K562 (cell line): ENCODE results near the gene EPHA4. TPM values are rescaled to one million over a fixed set of nuclear protein-coding genes. Genes with fewer than 3 reads are reported as not detected.

ENCODE experiments used
- ATAC-seq: fragments of 200-7000 bp; cut with Tn5 transposase; 3 replicates; pipeline ENCODE4 v1.9.1; 2020; ENCODE audit warnings: moderate library complexity
- BruUV-seq: library from RNA; stranded (reverse); fragments of 400-500 nt; replicated peaks from 2 replicates; lab custom pipeline; 2021; lab: Mats Ljungman, UMichigan
- CTCF ChIA-PET: fragments of 300-600 bp; formaldehyde crosslinking; extraction: SDS; loops from one replicate; lab custom pipeline; 2021; ENCODE audit warnings: low intra/inter-chr PET ratio; lab: Yijun Ruan, JAX
- POLR2A ChIA-PET: fragments of 300-600, 350-650 bp; sonication (Branson Sonifier 250); formaldehyde crosslinking; extraction: SDS; loops from one replicate; lab custom pipeline; 2021; ENCODE audit warnings: antibody characterized with exemption, inconsistent platforms; lab: Yijun Ruan, JAX
- DNase-seq, 4 experiments: peaks; one replicate each; pipeline versions ENCODE4 v3.0.0 to v3.0.0-alpha.2; 2011 to 2018; ENCODE audit warnings: low spot score in 3 of 4, mixed read lengths in 3 of 4; ENCODE audit errors: extremely low read depth in 1 of 4
- FAIRE-seq: peaks from 2 replicates; lab custom pipeline; 2011; peaks lifted over from hg19 to GRCh38; lab: Jason Lieb, UNC
- H2AFZ ChIP-seq: 2 replicates; pipeline ENCODE4 v1.6.0; 2011; ENCODE audit warnings: low read depth, low read length, control low read depth, inconsistent platforms
- H3K27ac ChIP-seq: fragments of 200-600 bp; 3 replicates; pipeline ENCODE4 v1.8.0; 2011; ENCODE audit warnings: low read depth, mild to moderate bottlenecking, control low read depth, inconsistent platforms, low read length, moderate library complexity, mixed read lengths; ENCODE audit errors: extremely low read depth
- H3K27me3 ChIP-seq, 2 experiments: fragments of 300-600 bp in 1 of 2; 2 replicates in 1 of 2; 3 replicates in 1 of 2; pipeline versions ENCODE4 v1.6.0 to v1.8.0; 2011; ENCODE audit warnings: inconsistent platforms in 2 of 2, low read length in 2 of 2, mild to moderate bottlenecking in 1 of 2, mixed read lengths in 1 of 2, moderate library complexity in 1 of 2; ENCODE audit not compliant: control insufficient read depth in 2 of 2, insufficient read depth in 2 of 2
- H3K36me3 ChIP-seq: fragments of 300-600 bp; 3 replicates; pipeline ENCODE4 v1.8.0; 2011; ENCODE audit warnings: mild to moderate bottlenecking, low read length, inconsistent platforms; ENCODE audit not compliant: control insufficient read depth, insufficient read depth
- H3K4me1 ChIP-seq, 2 experiments: fragments of 200-600 bp in 1 of 2; replicated peaks in 1 of 2; 2 replicates in 1 of 2; 3 replicates in 1 of 2; pipeline versions ENCODE4 v1.5.1 to v1.8.0; 2011; ENCODE audit warnings: inconsistent platforms in 2 of 2, low read length in 2 of 2, mild to moderate bottlenecking in 1 of 2, mixed read lengths in 1 of 2, moderate library complexity in 1 of 2; ENCODE audit not compliant: control insufficient read depth in 2 of 2, insufficient read depth in 2 of 2
- H3K4me2 ChIP-seq: 2 replicates; pipeline ENCODE4 v1.6.1; 2011; ENCODE audit warnings: low read length, control low read depth, inconsistent platforms, mixed read lengths; ENCODE audit not compliant: insufficient read depth
- H3K4me3 ChIP-seq: fragments of 200-600 bp; sonication (generic), shearing (Covaris generic); 2 replicates; pipeline ENCODE4 v1.5.1; 2016; ENCODE audit warnings: control low read depth, inconsistent platforms
- H3K79me2 ChIP-seq: fragments of 200-600 bp; 3 replicates; pipeline ENCODE4 v1.8.0; 2011; ENCODE audit warnings: low read length, inconsistent platforms; ENCODE audit not compliant: control insufficient read depth, insufficient read depth
- H3K9ac ChIP-seq, 2 experiments: 2 replicates each; pipeline versions ENCODE4 v1.6.0 to v1.6.1; 2011; ENCODE audit warnings: low read depth in 2 of 2, low read length in 2 of 2, control low read depth in 1 of 2, inconsistent platforms in 1 of 2, mild to moderate bottlenecking in 1 of 2, mixed read lengths in 1 of 2; ENCODE audit not compliant: insufficient read depth in 1 of 2
- H3K9me1 ChIP-seq: one replicate; pipeline ENCODE4 v1.6.0; 2011; ENCODE audit warnings: inconsistent platforms, mild to moderate bottlenecking, low read length, moderate library complexity; ENCODE audit not compliant: control insufficient read depth, insufficient read depth
- H3K9me3 ChIP-seq: replicated peaks from 2 replicates; pipeline ENCODE4 v1.5.1; 2011; ENCODE audit warnings: low read depth, low read length, inconsistent platforms; ENCODE audit not compliant: control insufficient read depth, insufficient read depth
- H4K20me1 ChIP-seq: replicated peaks from 2 replicates; pipeline ENCODE4 v1.6.1; 2011; ENCODE audit warnings: low read length, inconsistent platforms, mixed read lengths; ENCODE audit not compliant: control insufficient read depth, insufficient read depth
- CHD2 ChIP-seq: IDR thresholded peaks from 2 replicates; pipeline ENCODE4 v1.6.1; 2011; ENCODE audit warnings: low read depth, low read length
- FOXO4 ChIP-seq: fragments of 450-650 bp; formaldehyde crosslinking; IDR thresholded peaks from 2 replicates; pipeline ENCODE4 v1.4.0; 2020; ENCODE audit warnings: mild to moderate bottlenecking, moderate library complexity
- ILF3 ChIP-seq: fragments of 450-650 bp; IDR thresholded peaks from 2 replicates; pipeline ENCODE4 v1.6.1; 2018; ENCODE audit warnings: antibody characterized with exemption, mild to moderate bottlenecking, moderate library complexity, borderline replicate concordance
- MTA2 ChIP-seq: fragments of 450-650 bp; IDR thresholded peaks from 2 replicates; pipeline ENCODE4 v1.6.1; 2016; ENCODE audit warnings: low read depth
- NFE2L1 ChIP-seq: fragments of 450-650 bp; IDR thresholded peaks from 2 replicates; pipeline ENCODE4 v1.6.1; 2016; ENCODE audit warnings: missing genetic modification characterization, low read depth, mild to moderate bottlenecking, missing compliant biosample characterization, moderate library complexity, borderline replicate concordance
- POLR2H ChIP-seq: IDR thresholded peaks from 2 replicates; pipeline ENCODE4 v1.6.1; 2016; ENCODE audit warnings: missing genetic modification characterization, low read depth, mild to moderate bottlenecking, control low read depth, missing compliant biosample characterization, moderate library complexity
- SMAD2 ChIP-seq: fragments of 150-350 bp; IDR thresholded peaks from 2 replicates; pipeline ENCODE4 v1.6.1; 2014; ENCODE audit warnings: low read depth, mild to moderate bottlenecking, low read length
- ZNF140 ChIP-seq: fragments of 250-450 bp; sonication (Bioruptor Pico); IDR thresholded peaks from 2 replicates; pipeline ENCODE4 v1.8.0; 2021; ENCODE audit warnings: moderate library complexity, mild to moderate bottlenecking, inconsistent platforms
- ZNF175 ChIP-seq: fragments of 200-800 bp; sonication (Bioruptor generic); IDR thresholded peaks from 2 replicates; pipeline ENCODE4 v1.6.1; 2016; ENCODE audit warnings: low read depth, mild to moderate bottlenecking, missing genetic modification characterization, missing compliant biosample characterization
- ZNF695 ChIP-seq: fragments of 450-650 bp; formaldehyde crosslinking; IDR thresholded peaks from 2 replicates; pipeline ENCODE4 v1.4.0; 2020; ENCODE audit warnings: mild to moderate bottlenecking, moderate library complexity
- ZNF79 ChIP-seq: fragments of 250-450 bp; sonication (Bioruptor Pico); IDR thresholded peaks from 2 replicates; pipeline ENCODE4 v1.4.0; 2020; ENCODE audit warnings: low read depth, mild to moderate bottlenecking, moderate library complexity
- WGBS: fragments of 100-300 bp; shearing (Covaris generic); methylation state at CpG from one replicate; pipeline ENCODE4 v1.1.6; 2016; ENCODE audit warnings: low coverage, mixed read lengths; ENCODE audit not compliant: insufficient coverage; ENCODE audit errors: missing lambda C conversion rate; 5-methylcytosine and 5-hydroxymethylcytosine counted together
- in situ Hi-C: fragments of 300-500 bp; cut with MboI; formaldehyde crosslinking; loops from 4 replicates; pipeline ENCODE4 v1.15.0; 2018; ENCODE audit warnings: inconsistent platforms, mixed read lengths
- intact Hi-C: fragments of 100-400 bp; cut with micrococcal nuclease; formaldehyde crosslinking; loops from 2 replicates; pipeline ENCODE4 v1.14.2; 2022
- polyA plus RNA-seq, 8 experiments: library from polyadenylated mRNA; depleted of rRNA in 4 of 8; stranded (reverse) in 5 of 8; unstranded in 3 of 8; fragments of >200 nt; fragmentation: Nextera tagmentation in 2 of 8; fragmentation: Illumina TruSeq in 1 of 8; extraction: Ambion mirVana in 2 of 8; extraction: Trizol in 1 of 8; gene quantifications; 2 replicates each; pipeline versions ENCODE4 v1.2.1 to v1.2.3, GENCODE V29; 2011 to 2014; ENCODE audit warnings: inconsistent platforms in 1 of 8, missing spikeins in 1 of 8
- total RNA-seq, 7 experiments: library from RNA; depleted of rRNA in 6 of 7; stranded (reverse); fragments of >200 nt in 6 of 7; fragmentation: Illumina TruSeq in 2 of 7; extraction: Trizol in 2 of 7; gene quantifications; 2 replicates each; pipeline versions ENCODE4 v1.2.1 to v1.2.3, GENCODE V29; 2011 to 2021; ENCODE audit warnings: low replicate concordance in 1 of 7
- TF ChIP-seq, protein P1 (sequence below): sonication (generic); formaldehyde crosslinking; IDR thresholded peaks from 2 replicates; pipeline ENCODE4 v1.8.0; 2022; ENCODE audit warnings: missing genetic modification reagents, mild to moderate bottlenecking, borderline replicate concordance
- TF ChIP-seq, protein P2 (sequence below): sonication (generic); formaldehyde crosslinking; IDR thresholded peaks from 2 replicates; pipeline ENCODE4 v1.8.1; 2023; ENCODE audit warnings: mild to moderate bottlenecking, missing genetic modification reagents, moderate library complexity
- TF ChIP-seq, protein P3 (sequence below): sonication (generic); formaldehyde crosslinking; IDR thresholded peaks from 2 replicates; pipeline ENCODE4 v1.8.1; 2023; ENCODE audit warnings: missing genetic modification reagents, mild to moderate bottlenecking, borderline replicate concordance

The EPHA4 gene
- total and polyA plus RNA-seq, 9 of the 15 experiments (the other 6 are each of a cell fraction or from before 2014, with no cell fraction given): 0.07 to 0.09 (median 0.07) TPM; not detected in 6

GRCh38 chr2:221422516-221423209 is 149.4 kb downstream of the EPHA4 start:
- Histone ChIP-seq H3K79me2 (no peaks in the 10 kb centered on the region), H3K27ac (no peak overlapping the region), H3K9me3 (no peaks in the 10 kb centered on the region), H3K36me3 (no peaks in the 10 kb centered on the region), H3K4me1 (no peaks in the 10 kb centered on the region), H3K4me3 (no peak overlapping the region), H3K9me1 (no peaks in the 10 kb centered on the region), H3K9ac (no peak overlapping the region), H2AFZ (no peak overlapping the region), H3K27me3 (no peaks in the 10 kb centered on the region), H3K4me2 (no peak overlapping the region), H4K20me1 (no peaks in the 10 kb centered on the region)
- DNase-seq (no peak), FAIRE-seq (no peak), ATAC-seq (no peak)
- intact Hi-C loops: no loop called here
- ChIA-PET CTCF (no interaction called here), POLR2A (no interaction called here)
- no TSS peak for BruUV-seq
- in situ Hi-C loops: no loop called here
- WGBS: 0% methylated on average over 4 of the region's 4 CpGs
- no peak for TF ChIP-seq ZNF695 (CRISPR knock-in tag)
- TF ChIP-seq ZNF175 (CRISPR knock-in tag): no peak
- TF ChIP-seq CHD2: no peak
- TF ChIP-seq ZNF79 (CRISPR knock-in tag): no peak
- no peak for TF ChIP-seq POLR2H
- no peak for TF ChIP-seq NFE2L1
- TF ChIP-seq, protein P1, sequence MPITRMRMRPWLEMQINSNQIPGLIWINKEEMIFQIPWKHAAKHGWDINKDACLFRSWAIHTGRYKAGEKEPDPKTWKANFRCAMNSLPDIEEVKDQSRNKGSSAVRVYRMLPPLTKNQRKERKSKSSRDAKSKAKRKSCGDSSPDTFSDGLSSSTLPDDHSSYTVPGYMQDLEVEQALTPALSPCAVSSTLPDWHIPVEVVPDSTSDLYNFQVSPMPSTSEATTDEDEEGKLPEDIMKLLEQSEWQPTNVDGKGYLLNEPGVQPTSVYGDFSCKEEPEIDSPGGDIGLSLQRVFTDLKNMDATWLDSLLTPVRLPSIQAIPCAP (CRISPR knock-in tag): no peak
- TF ChIP-seq SMAD2: no peak
- TF ChIP-seq, protein P2, sequence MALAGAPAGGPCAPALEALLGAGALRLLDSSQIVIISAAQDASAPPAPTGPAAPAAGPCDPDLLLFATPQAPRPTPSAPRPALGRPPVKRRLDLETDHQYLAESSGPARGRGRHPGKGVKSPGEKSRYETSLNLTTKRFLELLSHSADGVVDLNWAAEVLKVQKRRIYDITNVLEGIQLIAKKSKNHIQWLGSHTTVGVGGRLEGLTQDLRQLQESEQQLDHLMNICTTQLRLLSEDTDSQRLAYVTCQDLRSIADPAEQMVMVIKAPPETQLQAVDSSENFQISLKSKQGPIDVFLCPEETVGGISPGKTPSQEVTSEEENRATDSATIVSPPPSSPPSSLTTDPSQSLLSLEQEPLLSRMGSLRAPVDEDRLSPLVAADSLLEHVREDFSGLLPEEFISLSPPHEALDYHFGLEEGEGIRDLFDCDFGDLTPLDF (CRISPR knock-in tag): no peak
- TF ChIP-seq FOXO4: no peak
- no peak for TF ChIP-seq ILF3
- no peak for TF ChIP-seq ZNF140 (CRISPR knock-in tag)
- TF ChIP-seq MTA2: no peak
- TF ChIP-seq, protein P3, sequence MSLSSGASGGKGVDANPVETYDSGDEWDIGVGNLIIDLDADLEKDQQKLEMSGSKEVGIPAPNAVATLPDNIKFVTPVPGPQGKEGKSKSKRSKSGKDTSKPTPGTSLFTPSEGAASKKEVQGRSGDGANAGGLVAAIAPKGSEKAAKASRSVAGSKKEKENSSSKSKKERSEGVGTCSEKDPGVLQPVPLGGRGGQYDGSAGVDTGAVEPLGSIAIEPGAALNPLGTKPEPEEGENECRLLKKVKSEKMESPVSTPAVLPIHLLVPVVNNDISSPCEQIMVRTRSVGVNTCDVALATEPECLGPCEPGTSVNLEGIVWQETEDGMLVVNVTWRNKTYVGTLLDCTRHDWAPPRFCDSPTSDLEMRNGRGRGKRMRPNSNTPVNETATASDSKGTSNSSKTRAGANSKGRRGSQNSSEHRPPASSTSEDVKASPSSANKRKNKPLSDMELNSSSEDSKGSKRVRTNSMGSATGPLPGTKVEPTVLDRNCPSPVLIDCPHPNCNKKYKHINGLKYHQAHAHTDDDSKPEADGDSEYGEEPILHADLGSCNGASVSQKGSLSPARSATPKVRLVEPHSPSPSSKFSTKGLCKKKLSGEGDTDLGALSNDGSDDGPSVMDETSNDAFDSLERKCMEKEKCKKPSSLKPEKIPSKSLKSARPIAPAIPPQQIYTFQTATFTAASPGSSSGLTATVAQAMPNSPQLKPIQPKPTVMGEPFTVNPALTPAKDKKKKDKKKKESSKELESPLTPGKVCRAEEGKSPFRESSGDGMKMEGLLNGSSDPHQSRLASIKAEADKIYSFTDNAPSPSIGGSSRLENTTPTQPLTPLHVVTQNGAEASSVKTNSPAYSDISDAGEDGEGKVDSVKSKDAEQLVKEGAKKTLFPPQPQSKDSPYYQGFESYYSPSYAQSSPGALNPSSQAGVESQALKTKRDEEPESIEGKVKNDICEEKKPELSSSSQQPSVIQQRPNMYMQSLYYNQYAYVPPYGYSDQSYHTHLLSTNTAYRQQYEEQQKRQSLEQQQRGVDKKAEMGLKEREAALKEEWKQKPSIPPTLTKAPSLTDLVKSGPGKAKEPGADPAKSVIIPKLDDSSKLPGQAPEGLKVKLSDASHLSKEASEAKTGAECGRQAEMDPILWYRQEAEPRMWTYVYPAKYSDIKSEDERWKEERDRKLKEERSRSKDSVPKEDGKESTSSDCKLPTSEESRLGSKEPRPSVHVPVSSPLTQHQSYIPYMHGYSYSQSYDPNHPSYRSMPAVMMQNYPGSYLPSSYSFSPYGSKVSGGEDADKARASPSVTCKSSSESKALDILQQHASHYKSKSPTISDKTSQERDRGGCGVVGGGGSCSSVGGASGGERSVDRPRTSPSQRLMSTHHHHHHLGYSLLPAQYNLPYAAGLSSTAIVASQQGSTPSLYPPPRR (CRISPR knock-in tag): no peak
